GM18909 (cell line): ENCODE measurements around the gene RABAC1.
"Not testable (repeated sequence)": the region's sequence is repeated elsewhere in the genome, so short reads cannot be mapped to it uniquely, and the experiment has no call there.

ENCODE experiments used
- ATAC-seq: cut with Tn5 transposase; IDR thresholded peaks from one replicate; pipeline ENCODE4 v1.9.1; 2021; ENCODE audit warnings: mild to moderate bottlenecking; ENCODE audit not compliant: unreplicated experiment, poor library complexity

The RABAC1 gene

DNA sequence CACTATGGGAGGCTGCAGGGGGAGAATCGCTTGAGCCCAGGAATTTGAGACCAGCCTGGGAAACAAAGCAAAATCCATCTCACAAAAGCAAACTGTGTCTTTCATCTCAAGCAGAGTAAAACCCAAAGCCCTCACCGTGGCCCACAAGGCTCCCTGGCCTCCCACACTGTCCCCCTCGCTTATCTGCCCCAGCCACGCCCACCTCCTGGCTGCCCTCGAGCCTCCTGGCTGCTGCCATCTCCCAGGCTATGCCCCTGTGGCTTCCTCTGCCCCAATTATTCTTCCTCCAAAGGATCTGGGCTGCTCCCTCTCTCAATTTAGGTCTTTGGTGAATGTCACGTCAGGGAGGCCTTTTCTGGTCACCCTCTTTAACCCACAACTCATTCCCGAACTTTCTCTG is 3.6 kb downstream of the RABAC1 start:
- ATAC-seq, result no peak

DNA sequence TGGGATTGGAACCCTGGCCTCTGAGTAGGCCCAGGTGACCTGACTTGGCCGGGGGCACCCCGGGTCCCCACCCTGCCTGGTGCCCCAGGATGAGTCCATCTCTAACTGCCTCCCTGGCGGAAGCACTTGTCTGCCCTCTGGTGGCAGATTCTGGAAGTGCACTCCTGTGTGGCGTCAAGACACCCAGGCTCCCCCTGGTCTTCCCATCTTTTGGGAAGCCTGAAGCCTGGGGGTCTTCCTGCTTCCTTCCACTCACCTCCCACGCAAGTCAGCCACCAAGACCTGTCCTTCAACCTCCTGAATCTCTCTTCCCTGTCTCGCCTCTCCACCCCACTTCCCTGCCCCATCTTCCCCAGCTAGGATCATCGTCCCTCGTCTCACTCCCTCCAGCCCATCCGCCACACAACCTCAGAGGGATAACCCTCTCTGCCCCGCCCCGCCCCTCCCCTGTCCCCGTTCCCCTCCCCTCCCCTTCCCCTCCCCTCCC is 7.4 kb downstream of the RABAC1 start:
- no peak for ATAC-seq

DNA sequence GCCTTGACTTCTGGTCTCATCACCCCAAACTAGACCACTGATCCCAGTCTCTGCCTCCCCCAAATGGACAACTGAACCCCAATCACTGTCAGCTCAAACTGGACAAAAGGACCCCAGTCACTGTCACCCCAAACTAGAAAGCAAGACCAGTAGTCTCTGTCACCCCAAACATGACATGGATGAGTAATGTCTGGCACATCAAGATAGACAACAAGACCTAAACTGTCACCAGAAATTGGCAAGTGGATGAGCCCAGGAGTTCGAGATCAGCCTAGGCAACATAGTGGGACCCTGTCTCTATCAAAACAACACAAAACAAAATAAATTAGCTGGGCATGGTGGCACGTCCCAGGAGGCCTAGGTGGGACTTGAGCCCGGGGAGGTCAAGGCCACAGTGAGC is 12.0 kb downstream of the RABAC1 start:
- no peak for ATAC-seq

DNA sequence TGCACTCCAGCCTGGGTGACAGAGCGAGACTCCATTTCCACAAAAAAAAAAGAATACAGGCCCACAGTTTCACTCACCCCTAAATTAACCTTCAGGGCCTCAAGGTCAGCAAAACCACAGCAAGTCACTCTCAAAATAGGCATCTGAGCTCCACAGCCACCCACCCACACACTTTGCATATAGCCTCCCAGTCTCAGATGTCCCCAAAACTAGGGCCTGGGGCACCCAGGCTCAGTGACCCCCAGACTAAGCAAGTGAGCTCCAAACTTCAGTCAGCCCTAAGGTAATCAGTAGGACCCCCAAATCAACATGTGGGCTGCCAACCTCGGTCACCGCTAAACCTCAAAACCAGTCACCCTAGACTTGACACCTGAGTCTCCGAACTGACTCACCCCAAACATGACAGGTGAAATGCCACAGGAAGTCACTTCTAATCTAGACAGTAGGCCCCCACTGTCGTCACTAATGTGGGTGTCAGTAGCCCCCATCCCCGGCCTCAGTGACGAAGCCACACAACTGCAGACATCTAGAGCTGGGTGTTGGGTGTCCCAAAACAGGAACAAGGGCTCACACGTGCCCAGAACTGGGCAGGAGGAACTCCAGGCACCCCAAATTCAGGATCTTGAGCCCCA is 13.9 kb downstream of the RABAC1 start:
- ATAC-seq, result peak; percentile 82

DNA sequence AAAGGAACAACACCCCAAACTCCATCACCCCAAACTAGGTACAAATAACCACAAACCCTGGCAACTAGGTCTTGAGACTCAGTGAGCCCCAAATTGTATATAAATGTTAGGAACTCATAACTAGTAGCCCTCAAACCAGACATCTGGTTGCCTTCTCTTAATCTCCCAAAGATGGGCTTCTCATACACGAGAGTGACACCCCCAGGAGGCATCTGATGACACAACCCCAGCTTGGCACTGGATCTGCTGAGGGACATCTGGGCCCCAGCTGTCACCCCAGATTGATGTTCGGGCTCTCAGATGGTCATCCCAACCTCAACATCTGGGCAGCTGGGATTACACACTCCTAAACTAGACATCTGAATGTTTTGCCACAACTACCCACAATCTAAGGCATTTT is 14.8 kb downstream of the RABAC1 start:
- no peak for ATAC-seq

DNA sequence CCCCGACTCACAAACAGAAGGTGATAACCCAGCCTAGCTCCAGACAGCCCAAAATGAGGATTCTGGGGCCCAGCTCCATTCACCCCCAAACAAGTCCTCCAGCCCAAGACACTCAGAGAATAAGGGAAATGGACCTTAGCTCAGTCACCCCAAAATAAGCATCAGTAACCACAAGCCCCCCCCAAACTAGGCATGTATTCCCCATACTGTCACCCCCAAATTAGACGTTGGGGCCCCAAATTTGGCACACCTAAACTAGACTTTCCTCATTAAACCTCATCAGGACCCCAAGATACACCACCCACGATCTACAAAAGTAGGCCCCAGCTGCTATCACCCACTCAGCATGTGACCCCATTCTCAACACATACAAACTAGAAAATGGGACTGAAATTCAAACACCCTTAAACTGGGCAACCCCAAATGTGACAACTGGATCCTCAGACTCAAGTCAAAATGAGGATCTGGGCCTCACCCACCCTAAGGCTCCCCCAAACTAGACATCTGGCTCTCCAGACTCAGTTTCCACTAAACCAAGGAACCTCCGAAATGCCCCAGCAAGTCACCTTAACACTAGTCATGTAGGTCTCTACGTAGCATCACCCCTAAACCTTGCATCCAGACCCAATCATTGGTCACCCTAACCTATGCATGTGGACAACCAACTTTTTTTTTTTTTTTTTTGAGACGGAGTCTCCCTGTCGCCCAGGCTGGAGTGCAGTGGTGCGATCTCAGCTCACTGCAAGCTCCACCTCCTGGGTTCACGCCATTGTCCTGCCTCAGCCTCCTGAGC is 17.5 kb downstream of the RABAC1 start:
- ATAC-seq, result no peak

DNA sequence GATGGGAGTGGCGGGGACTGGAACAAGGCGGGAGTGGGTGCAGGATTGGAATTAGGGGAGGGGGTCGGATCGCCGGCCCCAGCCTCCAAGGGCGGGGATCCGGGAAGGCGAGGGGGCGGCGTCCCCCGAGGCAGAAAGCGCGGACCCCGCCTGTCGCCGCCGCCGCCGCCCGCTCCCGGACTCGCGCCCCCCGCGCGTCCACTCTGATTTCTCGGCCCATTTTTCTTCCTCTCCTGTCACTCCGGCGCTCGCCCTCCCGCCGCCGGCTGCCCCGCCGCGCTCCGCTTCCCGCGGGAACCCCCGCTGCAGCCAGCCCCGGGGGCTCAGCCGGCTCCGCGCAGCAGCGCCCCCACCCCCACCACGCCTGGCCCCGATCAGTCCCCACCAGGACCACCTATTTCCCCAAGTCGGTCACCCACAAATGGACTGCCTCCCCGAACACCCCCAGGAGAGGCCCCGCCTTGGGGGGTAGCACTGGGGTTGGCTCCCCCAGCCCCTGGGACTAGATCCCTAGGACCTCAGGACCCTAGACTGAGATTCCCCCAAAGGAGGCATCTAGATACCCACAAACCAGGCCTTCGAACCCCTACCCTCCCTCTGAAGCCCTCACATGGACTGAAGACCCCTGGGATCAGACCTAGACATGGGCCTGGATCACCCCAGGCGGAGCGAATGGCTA is 18.3 kb downstream of the RABAC1 start:
- no peak for ATAC-seq

DNA sequence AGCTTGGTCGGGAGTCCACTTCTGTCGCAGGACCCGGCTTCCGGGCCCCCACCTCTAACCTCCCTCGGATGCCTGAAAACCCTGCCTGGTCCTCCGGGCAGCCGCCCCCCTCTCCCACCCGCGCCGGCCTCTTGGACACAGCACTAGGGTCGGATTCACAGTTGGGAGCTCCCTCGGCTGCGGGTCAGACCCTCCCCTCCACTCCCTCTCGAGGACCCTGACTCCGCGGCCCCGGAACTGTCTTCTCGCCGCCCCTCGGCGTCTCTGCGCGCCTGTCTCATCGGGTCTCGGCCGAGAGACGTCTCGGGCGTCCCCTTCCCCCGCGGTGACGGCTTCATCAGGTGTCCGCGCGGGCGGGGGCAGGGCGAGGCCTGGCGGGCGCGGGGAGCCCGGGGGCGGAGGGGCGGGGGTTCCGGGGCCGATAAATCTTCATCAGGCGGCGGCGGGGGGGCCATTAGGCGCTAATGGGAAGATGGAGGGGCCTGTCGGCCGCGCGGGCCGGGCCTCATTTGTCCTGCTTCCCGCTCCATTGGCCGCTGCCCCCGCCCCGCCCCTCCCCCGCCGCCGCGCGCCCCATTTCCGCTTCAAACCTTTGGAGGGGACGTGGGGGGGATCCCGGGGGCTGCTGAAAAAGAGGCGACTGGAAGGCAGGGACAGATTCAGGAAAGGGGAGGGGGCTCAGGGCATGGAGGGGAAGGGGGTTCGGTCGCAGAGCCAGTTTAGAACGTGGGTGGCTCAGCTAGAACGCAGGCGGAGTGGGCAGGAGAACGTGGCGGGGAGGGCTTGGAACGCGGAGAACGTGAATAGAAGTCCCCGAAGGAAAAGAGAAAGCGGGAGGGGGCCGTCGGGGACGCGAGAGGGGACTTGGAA is 19.0 kb downstream of the RABAC1 start:
- ATAC-seq, result no peak

DNA sequence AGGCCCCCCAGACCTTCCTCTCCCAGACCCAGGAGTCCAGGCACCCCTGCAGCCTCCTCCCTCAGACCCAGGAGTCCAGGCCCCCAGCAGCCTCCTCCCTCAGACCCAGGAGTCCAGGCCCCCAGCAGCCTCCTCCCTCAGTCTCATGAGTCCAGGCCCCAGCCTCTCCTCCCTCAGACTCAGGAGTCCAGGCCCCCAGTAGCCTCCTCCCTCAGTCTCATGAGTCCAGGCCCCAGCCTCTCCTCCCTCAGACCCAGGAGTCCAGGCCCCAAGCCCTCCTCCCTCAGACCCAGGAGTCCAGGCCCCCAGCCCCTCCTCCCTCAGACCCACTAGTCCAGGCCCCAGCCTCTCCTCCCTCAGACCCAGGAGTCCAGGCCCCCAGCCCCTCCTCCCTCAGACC is 19.9 kb downstream of the RABAC1 start:
- ATAC-seq, result not testable (repeated sequence)

DNA sequence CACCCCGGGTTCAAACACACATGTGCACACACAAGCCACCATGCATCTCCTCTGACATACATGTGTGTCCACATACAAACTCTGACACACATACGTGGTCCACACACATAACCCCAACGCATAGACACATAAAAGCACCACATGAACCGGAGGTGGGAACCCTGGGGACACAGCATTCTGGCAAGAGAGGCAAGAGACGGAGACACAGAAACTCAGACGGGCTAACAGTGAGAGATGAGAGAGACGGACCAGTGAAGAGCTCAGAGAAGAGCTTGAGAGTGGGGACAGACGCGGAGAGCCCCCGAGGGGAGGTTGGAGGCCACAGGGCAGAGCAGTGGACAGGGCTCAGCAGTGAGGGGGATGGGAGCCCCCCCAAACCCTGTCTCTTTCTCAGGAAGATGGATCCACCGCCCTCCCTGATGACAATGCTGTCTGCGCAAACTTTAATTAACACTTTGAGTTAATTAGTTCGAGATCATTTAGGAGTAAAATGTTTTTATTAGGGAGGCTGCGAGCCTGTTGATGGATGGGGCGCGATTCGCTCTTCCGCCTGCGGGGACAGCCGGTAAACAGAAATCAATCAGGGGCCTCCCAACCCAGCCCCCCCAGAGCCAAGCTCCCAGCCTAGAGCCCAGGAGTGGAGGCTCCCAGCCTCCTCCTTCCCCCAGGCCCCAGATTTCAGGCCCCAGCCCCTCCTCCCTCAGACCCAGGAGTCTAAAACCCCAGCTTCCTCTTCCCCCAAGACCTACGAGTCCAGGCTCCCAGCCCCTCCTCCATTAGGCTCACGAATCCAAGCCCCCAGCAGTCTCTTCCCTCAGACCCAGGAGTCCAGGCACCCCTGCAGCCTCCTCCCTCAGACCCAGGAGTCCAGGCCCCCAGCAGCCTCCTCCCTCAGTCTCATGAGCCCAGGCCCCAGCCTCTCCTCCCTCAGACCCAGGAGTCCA is 21.3 kb downstream of the RABAC1 start:
- ATAC-seq, result no peak

DNA sequence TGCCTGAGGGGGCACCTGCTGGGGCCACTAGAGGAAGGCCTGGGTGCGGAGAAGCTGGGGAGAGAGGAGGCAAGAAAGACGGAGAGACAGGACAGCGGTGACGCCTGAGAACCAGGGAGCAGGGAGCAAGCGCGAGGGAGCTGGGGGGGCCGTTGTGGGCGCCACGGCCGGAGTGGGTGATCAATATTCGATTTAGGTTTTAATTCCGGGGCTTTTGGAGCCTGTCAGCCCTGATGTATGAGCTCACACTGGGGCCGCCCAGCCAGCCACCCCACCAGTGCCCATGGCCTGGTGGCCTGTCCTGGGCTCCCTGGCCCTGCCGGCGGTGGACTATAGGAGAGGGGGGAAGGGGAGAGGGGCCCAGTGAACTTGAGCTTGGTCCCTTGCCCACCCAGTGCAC is 22.2 kb downstream of the RABAC1 start:
- ATAC-seq, result no peak

DNA sequence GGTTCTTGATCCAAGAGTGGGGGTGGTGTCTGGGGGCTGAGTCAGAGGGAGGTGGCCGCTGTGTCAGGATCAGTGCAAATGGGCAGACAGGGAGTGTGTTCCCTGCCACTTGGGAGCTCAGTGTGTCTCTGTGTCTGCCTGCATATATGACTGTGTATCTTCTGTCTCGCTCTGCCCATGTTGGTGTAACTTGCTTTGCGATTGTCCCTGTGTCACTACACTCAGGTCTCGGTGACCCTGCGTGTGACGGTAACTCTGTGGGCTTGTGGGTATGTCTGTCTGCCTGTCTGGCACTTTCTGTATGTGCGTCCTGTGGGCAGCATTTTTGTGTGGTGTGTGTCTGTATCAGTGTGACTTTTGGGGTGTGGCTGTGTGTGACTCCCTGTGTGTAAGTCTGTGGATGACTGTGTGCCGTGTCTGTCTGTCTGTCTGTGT is 22.7 kb downstream of the RABAC1 start:
- no peak for ATAC-seq

DNA sequence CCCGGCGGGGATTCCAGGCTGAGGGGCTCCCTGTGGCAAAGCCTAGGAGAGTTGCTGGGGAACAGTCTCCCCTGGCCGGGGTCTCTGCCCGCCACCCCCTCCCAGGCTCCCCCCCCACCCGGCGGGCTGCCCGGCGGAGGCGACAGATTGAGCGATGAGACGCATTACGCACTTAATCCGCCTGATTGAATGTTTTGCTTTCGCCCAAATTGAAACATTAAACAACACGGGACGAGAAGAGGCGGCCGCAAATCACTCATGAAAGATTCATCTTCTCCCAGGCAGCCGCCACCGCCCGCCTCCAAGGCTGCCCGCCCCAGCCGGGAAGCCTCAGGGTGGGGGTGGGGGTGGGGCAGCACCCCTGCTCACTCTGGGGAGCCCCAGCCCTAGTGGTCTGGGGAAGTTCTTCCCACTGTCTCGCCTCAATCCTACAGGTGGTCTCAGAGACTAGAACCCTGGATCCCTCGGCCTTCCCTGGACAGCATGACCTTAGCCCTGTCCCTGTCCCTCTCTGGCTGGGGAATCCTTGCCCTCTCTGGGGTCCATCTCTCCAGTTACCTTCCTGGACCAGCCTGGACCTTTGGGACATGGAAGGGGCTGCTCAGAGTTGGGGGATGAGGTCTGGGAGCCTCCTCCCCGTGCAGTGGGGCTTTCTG is 23.2 kb downstream of the RABAC1 start:
- no peak for ATAC-seq

DNA sequence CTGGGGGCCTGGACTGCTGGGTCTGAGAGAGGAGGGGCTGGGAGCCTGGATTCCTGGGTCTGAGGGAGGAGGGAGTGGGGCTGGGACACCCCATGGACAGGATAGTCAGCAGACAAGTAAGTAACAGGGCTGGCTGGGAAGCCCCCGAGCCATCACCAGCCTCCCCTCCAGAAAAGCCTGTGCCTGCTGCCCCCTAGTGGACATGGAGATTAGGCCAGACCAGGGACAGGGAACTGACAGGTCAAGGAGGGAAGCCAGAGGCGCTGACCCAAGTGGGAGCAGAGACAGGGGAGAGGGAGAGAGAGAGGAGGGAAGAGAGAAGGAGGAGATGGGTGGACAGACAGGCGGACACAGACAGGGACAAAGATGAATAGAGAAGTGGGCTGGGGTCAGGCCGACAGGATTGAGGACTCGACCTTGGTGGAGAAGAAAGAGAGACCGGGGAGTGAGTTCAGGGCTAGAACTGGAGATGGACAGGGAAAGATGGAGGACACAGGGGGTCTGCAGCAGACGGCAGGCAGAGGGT is 24.2 kb downstream of the RABAC1 start:
- ATAC-seq, result no peak

DNA sequence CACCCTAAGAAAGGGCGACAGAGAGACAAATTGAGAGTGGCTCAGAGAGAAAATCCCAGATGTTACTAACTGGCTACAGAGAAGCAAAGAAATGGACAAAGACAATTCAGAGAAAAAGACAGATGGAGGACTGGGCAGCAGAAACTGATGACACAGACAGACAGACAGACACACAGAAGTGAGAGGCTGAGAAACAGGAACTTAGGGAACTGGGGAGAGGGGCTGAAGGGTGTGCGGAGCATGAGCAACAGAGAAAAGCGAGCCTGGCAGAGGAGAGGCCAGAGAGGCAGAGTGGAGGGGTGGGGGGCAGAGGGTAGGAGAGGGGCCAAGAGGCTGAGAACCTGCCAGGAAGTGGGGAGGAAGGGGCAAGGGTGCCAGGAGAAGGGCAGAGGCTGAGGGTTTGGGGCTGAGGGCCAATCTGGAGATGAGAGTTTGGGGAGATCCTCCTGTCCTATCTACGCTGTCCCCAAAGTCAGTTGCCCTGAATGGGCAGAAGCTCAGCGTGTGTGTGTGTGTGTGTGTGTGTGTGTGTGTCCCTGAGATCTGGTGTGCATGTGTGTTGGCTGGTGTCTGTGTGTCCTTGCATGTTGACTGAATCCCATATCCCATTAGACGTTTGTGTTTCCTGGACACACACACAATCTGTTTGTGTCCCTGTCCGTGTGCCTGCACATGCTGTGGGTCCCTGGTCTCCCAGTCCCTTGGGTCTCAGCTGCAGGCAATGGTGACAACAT is 25.3 kb downstream of the RABAC1 start:
- ATAC-seq, result no peak

DNA sequence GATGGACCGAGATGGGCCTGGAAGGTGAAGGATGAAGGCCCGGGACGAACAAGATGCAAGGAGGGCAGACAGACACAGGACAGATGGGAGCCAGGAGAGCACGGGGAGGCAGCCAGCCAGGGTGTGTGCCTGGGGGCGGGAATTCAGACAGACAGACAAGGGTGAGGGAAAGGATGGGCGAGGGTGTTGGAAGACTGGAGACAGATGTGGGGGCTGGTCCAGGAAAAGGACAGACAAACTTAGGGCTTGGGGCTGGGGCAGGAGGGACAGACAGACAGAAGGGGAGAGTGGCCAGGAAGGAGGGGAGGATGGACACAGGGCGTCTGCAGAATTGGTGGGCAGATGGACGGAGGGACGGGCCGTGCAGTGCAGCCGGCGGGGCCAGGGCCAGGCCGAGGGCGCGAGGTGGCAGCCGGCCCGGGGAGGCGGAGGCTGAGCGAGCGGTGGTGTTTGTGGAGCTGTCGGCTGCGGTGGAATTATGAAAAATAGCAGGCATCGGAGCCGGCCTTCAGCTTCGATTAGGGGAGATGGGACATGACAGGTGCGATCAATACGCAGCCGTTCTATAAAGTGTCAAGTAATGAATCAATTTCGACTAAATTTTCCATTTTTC is 26.3 kb downstream of the RABAC1 start:
- ATAC-seq, result no peak

DNA sequence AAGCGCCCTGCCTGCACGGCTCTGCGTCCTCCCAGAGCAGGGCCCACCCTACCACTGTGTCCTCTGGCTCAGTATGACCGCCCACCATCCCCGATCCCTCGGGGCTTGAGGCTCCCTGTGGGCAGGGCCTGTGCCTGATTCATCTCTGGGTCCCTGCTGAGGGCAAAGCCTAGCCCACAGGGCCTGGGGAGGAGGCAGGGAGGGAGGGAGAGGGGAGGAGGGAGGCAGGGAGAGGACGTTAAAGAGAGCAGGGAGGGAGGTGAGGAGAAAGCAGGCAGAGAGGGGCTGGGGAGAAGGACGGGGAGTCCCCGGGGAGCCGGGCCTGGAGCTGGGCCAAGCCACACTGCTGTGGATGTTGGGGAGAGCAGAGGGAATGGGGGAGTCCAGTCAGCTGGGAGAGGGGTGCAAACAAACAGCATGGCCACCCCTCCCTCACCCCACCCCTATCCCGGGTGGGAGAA is 26.8 kb downstream of the RABAC1 start:
- ATAC-seq, result no peak
